Epithelial cell of esophagus (primary cell): ENCODE results near the gene SHROOM2.

Experiments used
- DNase-seq: peaks from one replicate; pipeline ENCODE4 v3.0.0; 2010; ENCODE audit warnings: low read depth
- H3K4me3 ChIP-seq: 2 replicates; pipeline ENCODE4 v1.5.1; 2011; ENCODE audit warnings: mild to moderate bottlenecking, low read length, control low read depth
- TF ChIP-seq, protein P1 (sequence below): IDR thresholded peaks from 2 replicates; pipeline ENCODE4 v1.5.1; 2011; ENCODE audit warnings: low read depth, mild to moderate bottlenecking, low read length, control low read depth, inconsistent platforms; ENCODE audit not compliant: insufficient read depth; ENCODE audit errors: missing control alignments

The SHROOM2 gene

DNA sequence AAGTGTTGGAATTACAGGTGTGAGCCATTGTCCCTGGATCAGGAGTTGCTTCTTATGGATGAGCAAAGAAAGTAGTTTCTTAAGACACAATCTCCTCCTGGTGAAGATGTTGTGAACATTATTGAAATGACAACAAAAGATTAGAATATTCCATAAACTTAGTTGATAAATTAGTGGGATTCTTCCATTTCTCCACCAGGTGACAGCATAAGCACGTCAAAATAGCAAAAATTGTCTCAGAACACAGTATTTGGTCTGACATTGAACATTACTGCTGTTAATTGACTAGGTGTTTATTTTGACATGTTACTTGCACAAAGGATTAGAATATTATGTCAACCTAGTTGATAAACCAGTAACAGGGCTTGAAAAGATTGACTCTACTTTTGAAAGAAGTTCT lies 202.5 kb downstream of the SHROOM2 start:
- peak; percentile 17 for DNase-seq
- no peak overlapping the region for H3K4me3 ChIP-seq
- TF ChIP-seq, protein P1, sequence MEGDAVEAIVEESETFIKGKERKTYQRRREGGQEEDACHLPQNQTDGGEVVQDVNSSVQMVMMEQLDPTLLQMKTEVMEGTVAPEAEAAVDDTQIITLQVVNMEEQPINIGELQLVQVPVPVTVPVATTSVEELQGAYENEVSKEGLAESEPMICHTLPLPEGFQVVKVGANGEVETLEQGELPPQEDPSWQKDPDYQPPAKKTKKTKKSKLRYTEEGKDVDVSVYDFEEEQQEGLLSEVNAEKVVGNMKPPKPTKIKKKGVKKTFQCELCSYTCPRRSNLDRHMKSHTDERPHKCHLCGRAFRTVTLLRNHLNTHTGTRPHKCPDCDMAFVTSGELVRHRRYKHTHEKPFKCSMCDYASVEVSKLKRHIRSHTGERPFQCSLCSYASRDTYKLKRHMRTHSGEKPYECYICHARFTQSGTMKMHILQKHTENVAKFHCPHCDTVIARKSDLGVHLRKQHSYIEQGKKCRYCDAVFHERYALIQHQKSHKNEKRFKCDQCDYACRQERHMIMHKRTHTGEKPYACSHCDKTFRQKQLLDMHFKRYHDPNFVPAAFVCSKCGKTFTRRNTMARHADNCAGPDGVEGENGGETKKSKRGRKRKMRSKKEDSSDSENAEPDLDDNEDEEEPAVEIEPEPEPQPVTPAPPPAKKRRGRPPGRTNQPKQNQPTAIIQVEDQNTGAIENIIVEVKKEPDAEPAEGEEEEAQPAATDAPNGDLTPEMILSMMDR: peak; percentile 43

DNA sequence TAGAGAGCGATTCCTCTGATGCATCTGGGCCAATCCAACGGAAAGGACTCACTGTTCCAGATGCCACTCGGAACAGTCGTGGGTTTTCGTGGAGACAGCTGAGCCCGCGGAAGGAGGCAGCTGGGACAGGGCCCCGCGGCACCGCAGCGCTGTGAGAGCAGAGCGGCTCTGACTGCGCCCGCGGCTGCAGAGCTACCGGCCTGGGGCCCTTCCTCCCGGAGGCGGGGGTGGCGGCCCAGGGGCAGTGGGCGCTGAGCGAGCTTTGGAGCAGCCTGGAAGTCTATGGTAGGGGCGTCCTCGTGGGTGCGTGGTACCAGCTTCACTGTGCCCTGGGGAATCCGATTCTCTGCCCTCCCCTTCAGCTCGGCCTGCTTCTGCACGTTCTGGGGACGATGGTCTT lies 205.8 kb downstream of the SHROOM2 start:
- TF ChIP-seq, protein P1: no peak
- H3K4me3 ChIP-seq: no peak overlapping the region
- DNase-seq: no peak

DNA sequence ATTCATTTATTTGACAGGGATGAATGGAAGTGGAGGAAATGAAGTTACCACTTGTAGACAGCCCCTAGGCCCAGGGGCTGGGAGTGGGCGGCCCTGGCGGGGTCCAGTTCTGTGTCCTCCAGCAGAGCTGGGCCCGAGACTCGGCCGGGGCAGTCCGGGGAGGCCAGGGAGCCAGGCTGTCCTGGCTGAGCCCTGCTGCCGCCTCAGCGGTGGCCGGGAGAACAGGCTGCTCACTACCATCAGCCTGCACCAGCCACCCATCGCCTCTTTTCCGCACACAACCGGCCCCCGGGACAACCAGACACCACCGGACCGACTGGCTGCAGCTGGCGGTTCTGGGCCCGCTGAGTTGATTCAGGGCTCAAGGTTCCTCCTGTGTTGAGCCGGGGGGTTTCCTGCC lies 206.5 kb downstream of the SHROOM2 start:
- no peak overlapping the region for H3K4me3 ChIP-seq
- DNase-seq: no peak
- TF ChIP-seq, protein P1: no peak

DNA sequence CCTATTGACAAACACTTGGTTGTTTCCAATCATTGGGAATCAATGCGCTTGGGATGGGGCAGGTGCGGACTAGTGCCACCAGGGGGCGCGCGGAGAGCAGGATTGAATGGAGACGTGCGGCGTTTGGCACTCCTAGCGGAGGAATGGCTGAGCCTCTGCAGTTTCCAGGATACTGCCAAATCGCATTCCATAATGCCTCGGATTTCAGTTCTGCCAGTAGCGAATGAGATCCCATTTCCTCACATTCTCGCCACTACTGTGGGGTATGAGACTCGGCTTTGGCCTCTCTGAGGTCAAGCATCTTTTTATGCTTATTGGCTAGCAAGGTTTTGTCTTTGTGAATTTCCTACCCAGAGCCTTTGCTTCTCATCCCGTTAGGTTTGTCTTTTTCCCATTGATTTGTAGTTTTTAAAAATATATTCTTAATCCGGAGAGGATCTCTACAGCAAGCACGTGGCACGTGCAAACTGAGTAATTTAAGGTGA lies 209.7 kb downstream of the SHROOM2 start:
- peak; percentile 72 for DNase-seq
- H3K4me3 ChIP-seq: no peak overlapping the region
- TF ChIP-seq, protein P1: peak; percentile 81

DNA sequence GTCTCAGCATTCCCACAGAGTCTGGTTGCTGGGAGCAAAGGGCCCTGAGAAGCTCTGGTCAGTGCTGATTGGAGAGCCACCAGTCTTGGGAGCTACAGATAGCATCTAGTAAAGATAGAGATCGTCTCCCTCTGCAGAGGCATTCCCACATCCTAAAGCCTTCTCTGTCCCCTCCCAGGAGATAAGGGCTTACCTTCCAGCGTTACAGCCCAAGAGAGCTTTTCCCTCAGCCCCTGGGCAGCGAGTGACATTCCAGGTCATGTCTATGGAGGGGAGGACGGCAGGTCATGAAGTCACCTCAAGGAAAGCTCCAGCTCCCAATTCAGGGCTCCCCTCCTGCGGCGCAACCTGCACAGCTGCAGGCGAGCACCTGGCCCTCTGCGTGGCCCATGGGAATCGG lies 210.8 kb downstream of the SHROOM2 start:
- TF ChIP-seq, protein P1: no peak
- H3K4me3 ChIP-seq: no peak overlapping the region
- DNase-seq: no peak

DNA sequence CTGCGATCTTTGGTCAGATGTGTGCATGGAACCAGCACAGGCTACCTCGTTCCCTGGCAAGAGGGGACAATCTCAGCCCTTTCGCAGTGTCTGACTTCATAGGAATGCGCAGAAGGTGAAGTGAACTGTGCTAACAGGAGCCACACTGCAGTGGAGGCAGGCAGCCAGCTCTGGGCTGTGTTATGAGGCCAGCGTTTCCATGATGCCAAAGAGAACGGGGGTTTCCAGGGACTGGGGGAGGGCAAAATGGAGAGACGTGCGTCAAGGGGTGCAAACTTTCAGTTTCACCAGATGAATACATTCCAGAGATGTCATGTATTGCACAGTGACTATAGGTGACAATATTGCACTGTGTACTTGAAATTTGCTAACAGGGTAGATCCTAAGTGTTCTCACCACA lies 211.3 kb downstream of the SHROOM2 start:
- TF ChIP-seq, protein P1: no peak
- H3K4me3 ChIP-seq: no peak overlapping the region
- DNase-seq: no peak
